Measurements from ENCODE around the gene ACTG1.

GRCh38 chr17:81509207-81509971 lies 3.2 kb downstream of the ACTG1 start:
- TF ChIP-seq MAFK (IDR thresholded peaks at IDR 0.05; ENCODE audit: low read depth, low read length) (no peak), CTCF (conservative IDR thresholded peaks at IDR 0.05; ENCODE audit: low read depth, low read length) (no peak), RCOR1 (IDR thresholded peaks at IDR 0.05; ENCODE audit: insufficient replicate concordance, low read length) (no peak), CEBPB (IDR thresholded peaks at IDR 0.05; ENCODE audit: low read depth, low read length) (no peak), POLR2A (IDR thresholded peaks at IDR 0.05; ENCODE audit: low read depth, low read length) (peak; percentile 27), USF2 (IDR thresholded peaks at IDR 0.05; ENCODE audit: low read depth, low read length) (no peak)
